ENCODE measurements around the gene C2CD4B. TPM values are rescaled to one million over a fixed set of nuclear protein-coding genes. Genes with fewer than 3 reads are reported as not detected.

The C2CD4B gene
- total and polyA plus RNA-seq, 2 experiments from 2014 or later: not detected

DNA sequence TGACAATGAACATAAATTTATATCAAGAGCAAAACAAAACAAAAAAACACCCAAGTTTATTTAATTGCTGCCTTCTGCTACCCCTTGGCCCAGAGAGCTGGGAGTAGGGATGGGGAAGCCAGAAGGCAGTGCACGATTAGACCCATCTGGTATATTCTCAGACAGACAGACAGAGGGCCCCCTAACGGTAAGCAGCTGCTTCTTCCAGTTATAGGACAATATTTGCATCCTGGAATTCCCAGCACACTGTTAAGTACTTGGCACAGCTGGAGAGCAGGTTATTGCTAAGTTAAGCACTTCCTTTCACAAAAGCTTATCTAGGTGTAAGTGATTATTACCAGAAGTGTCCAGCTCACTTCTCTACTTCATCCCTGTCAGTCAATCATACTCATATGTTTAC, 39.3 kb downstream of the C2CD4B start:
- Histone ChIP-seq H3K4me1 (ENCODE audit: insufficient read depth) (0 out of 2 replicates have a peak, but pooled peaks cover 4% of the 10 kb centered on the region), H3K27ac (no peak overlapping the region), H3K9ac (no peak overlapping the region), H3K4me2 (ENCODE audit: unreplicated experiment) (no peak overlapping the region), H4K20me1 (ENCODE audit: insufficient read depth) (no peaks in the 10 kb centered on the region), H3K36me3 (ENCODE audit: low read depth) (no peaks in the 10 kb centered on the region), H3K9me2 (ENCODE audit: insufficient read depth) (no peaks in the 10 kb centered on the region), H3F3A (ENCODE audit: insufficient read depth) (peaks cover 12% of the 10 kb centered on the region; the same call in 1 of the 2 replicates), H3K27me3 (replicated peaks; ENCODE audit: insufficient read depth) (no peaks in the 10 kb centered on the region; the same call in 1 of the 2 replicates), H3K4me3 (no peak overlapping the region), H3K9me3 (ENCODE audit: low read depth) (no peaks in the 10 kb centered on the region), H2AFZ (no peak overlapping the region), H3K79me2 (ENCODE audit: insufficient read depth) (no peaks in the 10 kb centered on the region)
- TF ChIP-seq EZH2 (IDR thresholded peaks at IDR 0.05; ENCODE audit: insufficient read depth, poor library complexity, severe bottlenecking) (no peak), EZH2phosphoT487 (IDR thresholded peaks at IDR 0.05; ENCODE audit: insufficient read depth, low read depth) (no peak)
- peak; percentile 58 for DNase-seq
- in situ Hi-C loops (cut with MboI): no loop called here
- WGBS, 2 experiments (ENCODE audit: low coverage in 1 of 2, low lambda C conversion rate in 2 of 2, missing lambda C conversion rate in 2 of 2): 0 to 7% methylated on average over 2 of the region's 2 CpGs

DNA sequence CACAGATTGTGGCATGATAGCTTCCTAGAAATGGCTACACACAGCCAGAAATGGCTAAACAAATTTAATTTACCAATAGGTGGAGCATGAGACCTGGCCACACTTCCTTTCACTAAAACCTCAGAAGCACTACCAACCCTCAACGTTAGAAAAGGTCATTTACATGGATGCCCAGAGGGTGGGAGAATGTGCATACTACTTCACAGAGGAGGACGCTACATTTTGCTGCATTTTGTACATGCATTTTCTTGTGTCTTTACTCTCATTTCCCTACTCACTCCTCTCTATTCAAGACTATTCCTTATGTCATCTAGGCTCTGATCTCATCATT, 40.1 kb downstream of the C2CD4B start:
- H3K27ac ChIP-seq: no peak overlapping the region
- no peak overlapping the region for H2AFZ ChIP-seq
- H3K4me2 ChIP-seq (ENCODE audit: unreplicated experiment): no peak overlapping the region
- H3K9ac ChIP-seq: no peak overlapping the region
- no peak for TF ChIP-seq EZH2phosphoT487 (IDR thresholded peaks at IDR 0.05; ENCODE audit: insufficient read depth, low read depth)
- no peaks in the 10 kb centered on the region for H3K9me3 ChIP-seq (ENCODE audit: low read depth)
- no peaks in the 10 kb centered on the region for H4K20me1 ChIP-seq (ENCODE audit: insufficient read depth)
- no peaks in the 10 kb centered on the region; the same call in 1 of the 2 replicates for H3K27me3 ChIP-seq (replicated peaks; ENCODE audit: insufficient read depth)
- peaks cover 14% of the 10 kb centered on the region; the same call in 1 of the 2 replicates for H3F3A ChIP-seq (ENCODE audit: insufficient read depth)
- WGBS, 2 experiments (ENCODE audit: low coverage in 1 of 2, low lambda C conversion rate in 2 of 2, missing lambda C conversion rate in 2 of 2): 69 to 75% methylated on average over 2 of the region's 2 CpGs
- H3K4me1 ChIP-seq (ENCODE audit: insufficient read depth): peaks cover 4% of the 10 kb centered on the region; the same call in 1 of the 2 replicates
- no peak for DNase-seq
- no peaks in the 10 kb centered on the region for H3K9me2 ChIP-seq (ENCODE audit: insufficient read depth)
- no peaks in the 10 kb centered on the region for H3K36me3 ChIP-seq (ENCODE audit: low read depth)
- no peaks in the 10 kb centered on the region for H3K79me2 ChIP-seq (ENCODE audit: insufficient read depth)
- in situ Hi-C loops (cut with MboI): no loop called here
- H3K4me3 ChIP-seq: no peak overlapping the region

DNA sequence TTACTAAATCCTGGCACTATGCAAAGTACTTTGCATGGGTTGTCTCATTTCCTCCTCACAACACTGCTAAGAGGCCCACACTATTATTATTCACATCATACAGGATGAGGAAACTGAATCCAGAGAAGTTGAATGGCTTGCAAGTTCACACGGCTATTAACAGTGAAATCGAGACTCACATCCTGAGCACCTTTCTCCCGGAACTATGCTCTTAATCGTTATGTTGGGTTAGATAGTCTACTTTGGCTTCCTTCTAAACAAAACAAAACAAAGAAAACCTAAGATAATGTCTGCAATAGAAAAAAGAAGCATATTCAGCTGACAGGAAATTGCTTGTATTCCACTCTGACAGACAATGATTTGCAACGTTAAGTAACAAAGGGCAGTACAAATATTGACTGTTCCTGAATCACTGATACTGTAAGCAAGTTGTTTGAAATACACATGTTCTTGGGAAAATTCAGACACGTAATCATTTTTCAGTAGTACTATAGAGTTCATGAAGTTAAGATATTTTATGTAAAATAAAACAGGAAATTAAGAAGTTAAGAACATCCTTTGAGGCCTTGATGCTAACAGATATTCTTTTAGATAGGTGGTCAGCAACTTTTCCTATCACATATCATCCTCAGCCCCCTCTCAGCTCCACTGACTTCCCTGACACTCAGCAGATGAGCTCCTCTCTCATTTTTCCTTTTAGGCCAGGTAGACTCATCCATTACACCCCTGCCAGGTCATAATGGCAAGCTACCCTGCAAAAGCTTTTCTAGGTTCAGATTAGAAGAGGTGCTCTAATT, 40.7 kb downstream of the C2CD4B start:
- Histone ChIP-seq H3K36me3 (ENCODE audit: low read depth) (no peaks in the 10 kb centered on the region), H3K9me3 (ENCODE audit: low read depth) (no peaks in the 10 kb centered on the region), H3K9ac (no peak overlapping the region), H3K4me1 (ENCODE audit: insufficient read depth) (peaks cover 4% of the 10 kb centered on the region; the same call in 1 of the 2 replicates), H4K20me1 (ENCODE audit: insufficient read depth) (no peaks in the 10 kb centered on the region), H2AFZ (peak overlapping the region; percentile 36), H3F3A (ENCODE audit: insufficient read depth) (peaks cover 18% of the 10 kb centered on the region; the same call in 1 of the 2 replicates), H3K4me3 (no peak overlapping the region), H3K9me2 (ENCODE audit: insufficient read depth) (no peaks in the 10 kb centered on the region), H3K4me2 (ENCODE audit: unreplicated experiment) (no peak overlapping the region), H3K79me2 (ENCODE audit: insufficient read depth) (no peaks in the 10 kb centered on the region), H3K27ac (no peak overlapping the region), H3K27me3 (replicated peaks; ENCODE audit: insufficient read depth) (no peaks in the 10 kb centered on the region; the same call in 1 of the 2 replicates)
- WGBS, 2 experiments (ENCODE audit: low coverage in 1 of 2, low lambda C conversion rate in 2 of 2, missing lambda C conversion rate in 2 of 2): 56 to 67% methylated on average over 6 of the region's 6 CpGs
- no peak for DNase-seq
- in situ Hi-C loops (cut with MboI): no loop called here
- TF ChIP-seq EZH2phosphoT487 (IDR thresholded peaks at IDR 0.05; ENCODE audit: insufficient read depth, low read depth) (no peak), EZH2 (IDR thresholded peaks at IDR 0.05; ENCODE audit: insufficient read depth, poor library complexity, severe bottlenecking) (no peak)

DNA sequence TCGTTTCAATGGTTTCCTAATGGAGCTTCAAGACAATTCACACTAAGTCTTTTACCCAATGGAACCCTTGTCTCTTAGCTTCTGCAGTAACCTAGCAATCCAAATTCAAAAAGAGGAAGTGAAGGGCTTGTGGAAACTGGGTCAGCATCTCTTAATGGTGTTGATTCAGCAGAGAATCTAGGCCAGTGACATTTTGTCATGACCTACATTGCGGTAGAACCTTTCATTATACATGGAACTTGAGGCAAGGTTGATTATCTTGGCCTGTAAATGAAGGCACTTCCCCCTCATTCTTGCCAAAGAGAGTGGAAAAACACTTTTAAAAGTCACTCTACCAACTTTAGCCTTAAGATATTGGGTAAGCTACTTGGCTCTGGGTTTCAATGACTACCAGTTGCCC, 42.8 kb downstream of the C2CD4B start:
- WGBS, 2 experiments (ENCODE audit: low coverage in 1 of 2, low lambda C conversion rate in 2 of 2, missing lambda C conversion rate in 2 of 2): 93 to 95% methylated on average over 2 of the region's 2 CpGs
- Histone ChIP-seq H3K9me2 (ENCODE audit: insufficient read depth) (no peaks in the 10 kb centered on the region), H3K9me3 (ENCODE audit: low read depth) (no peaks in the 10 kb centered on the region), H3K27me3 (replicated peaks; ENCODE audit: insufficient read depth) (no peaks in the 10 kb centered on the region), H3K27ac (no peak overlapping the region), H3K4me3 (no peak overlapping the region), H3K4me2 (ENCODE audit: unreplicated experiment) (no peak overlapping the region), H3F3A (ENCODE audit: insufficient read depth) (peaks cover 36% of the 10 kb centered on the region), H3K4me1 (ENCODE audit: insufficient read depth) (peaks cover 15% of the 10 kb centered on the region), H3K79me2 (ENCODE audit: insufficient read depth) (no peaks in the 10 kb centered on the region), H3K36me3 (ENCODE audit: low read depth) (no peaks in the 10 kb centered on the region), H2AFZ (no peak overlapping the region), H3K9ac (no peak overlapping the region), H4K20me1 (ENCODE audit: insufficient read depth) (no peaks in the 10 kb centered on the region)
- DNase-seq: no peak
- in situ Hi-C loops (cut with MboI): no loop called here
- TF ChIP-seq EZH2phosphoT487 (IDR thresholded peaks at IDR 0.05; ENCODE audit: insufficient read depth, low read depth): no peak
- no peak for TF ChIP-seq EZH2 (IDR thresholded peaks at IDR 0.05; ENCODE audit: insufficient read depth, poor library complexity, severe bottlenecking)

Data from GM23248 (cell line).